Chondrocyte (in vitro differentiated cells): ENCODE data around the gene BAG5. TPM values are rescaled to one million over a fixed set of nuclear protein-coding genes. Genes with fewer than 3 reads are reported as not detected.

Experiments used
- DNase-seq: peaks from one replicate; pipeline ENCODE4 v3.0.0; 2021; ENCODE audit warnings: mixed read lengths, low spot score
- H3K27ac Mint-ChIP-seq: one replicate; pipeline ENCODE4 v1.8.0; 2021; ENCODE audit warnings: mild to moderate bottlenecking, moderate library complexity, mixed read lengths; ENCODE audit not compliant: unreplicated experiment
- H3K27me3 Mint-ChIP-seq: 2 replicates; pipeline ENCODE4 v1.8.0; 2021; ENCODE audit warnings: low read depth, mixed read lengths
- H3K36me3 Mint-ChIP-seq: 2 replicates; pipeline ENCODE4 v1.8.0; 2021; ENCODE audit warnings: low read depth, mixed read lengths
- H3K4me1 Mint-ChIP-seq: 2 replicates; pipeline ENCODE4 v1.8.0; 2021; ENCODE audit warnings: low read depth, mild to moderate bottlenecking, mixed read lengths
- H3K4me3 Mint-ChIP-seq: one replicate; pipeline ENCODE4 v1.8.0; 2021; ENCODE audit warnings: mild to moderate bottlenecking, moderate library complexity, mixed read lengths; ENCODE audit not compliant: unreplicated experiment
- H3K9me3 Mint-ChIP-seq: 2 replicates; pipeline ENCODE4 v1.8.0; 2021; ENCODE audit warnings: low read depth, mixed read lengths
- CTCF ChIP-seq: fragments of 200-600 bp; sonication (generic); IDR thresholded peaks from 2 replicates; pipeline ENCODE4 v1.5.0; 2021; ENCODE audit warnings: antibody characterized with exemption, mild to moderate bottlenecking, moderate library complexity
- total RNA-seq: library from RNA; stranded (reverse); gene quantifications from 3 replicates; pipeline ENCODE4 v1.2.1, GENCODE V29; 2021

BAG5 gene
- total RNA-seq, 1 donor from 2014 or later = 22.6 TPM

- TF ChIP-seq CTCF = no peak
- no peaks in the 10 kb centered on the region for H3K36me3 Mint-ChIP-seq
- no peak overlapping the region for H3K4me3 Mint-ChIP-seq
- no peak overlapping the region for H3K27ac Mint-ChIP-seq
- H3K4me1 Mint-ChIP-seq = peaks cover 19% of the 10 kb centered on the region
- no peaks in the 10 kb centered on the region for H3K27me3 Mint-ChIP-seq
- H3K9me3 Mint-ChIP-seq = no peaks in the 10 kb centered on the region
- peak; percentile 91 for DNase-seq
These were observed 16.4 kb downstream of the BAG5 start for GRCh38 chr14:103545915-103546651.

- no peak overlapping the region for H3K27ac Mint-ChIP-seq
- peaks cover 25% of the 10 kb centered on the region for H3K4me1 Mint-ChIP-seq
- DNase-seq = peak; percentile 74
- no peak for TF ChIP-seq CTCF
- no peak overlapping the region for H3K4me3 Mint-ChIP-seq
- H3K9me3 Mint-ChIP-seq = no peaks in the 10 kb centered on the region
- no peaks in the 10 kb centered on the region for H3K27me3 Mint-ChIP-seq
- H3K36me3 Mint-ChIP-seq = no peaks in the 10 kb centered on the region
These were observed 17.1 kb downstream of the BAG5 start for GRCh38 chr14:103545219-103545914.

- H3K27ac Mint-ChIP-seq = no peak overlapping the region
- H3K4me1 Mint-ChIP-seq = peaks cover 26% of the 10 kb centered on the region
- DNase-seq = peak; percentile 83
- H3K36me3 Mint-ChIP-seq = no peaks in the 10 kb centered on the region
- TF ChIP-seq CTCF = no peak
- H3K9me3 Mint-ChIP-seq = no peaks in the 10 kb centered on the region
- H3K4me3 Mint-ChIP-seq = no peak overlapping the region
- H3K27me3 Mint-ChIP-seq = no peaks in the 10 kb centered on the region
These were observed 17.9 kb downstream of the BAG5 start for GRCh38 chr14:103544388-103545218.

- peak; percentile 82 for DNase-seq
- no peak overlapping the region for H3K27ac Mint-ChIP-seq
These were observed 18.6 kb downstream of the BAG5 start for GRCh38 chr14:103543721-103544387.

More at GRCh38 chr14:103543721-103544387, 18.6 kb downstream of the BAG5 start:
- no peaks in the 10 kb centered on the region for H3K9me3 Mint-ChIP-seq
- H3K27me3 Mint-ChIP-seq = no peaks in the 10 kb centered on the region
- peaks cover 30% of the 10 kb centered on the region for H3K4me1 Mint-ChIP-seq
- TF ChIP-seq CTCF = no peak
- no peaks in the 10 kb centered on the region for H3K36me3 Mint-ChIP-seq
- H3K4me3 Mint-ChIP-seq = no peak overlapping the region
